ENCODE measurements around the gene TNFRSF18.
"Not testable (repeated sequence)": the region's sequence is repeated elsewhere in the genome, so short reads cannot be mapped to it uniquely, and the experiment has no call there.

Gene TNFRSF18

GRCh38 chr1:1179983-1180861 lies 26.2 kb downstream of the TNFRSF18 start:
- DNase-seq (ENCODE audit: extremely low read depth in 1 of 2, low read depth in 1 of 2): no peak

- no peak for DNase-seq (ENCODE audit: extremely low read depth in 1 of 2, low read depth in 1 of 2)
Measured at GRCh38 chr1:1179346-1179982, 26.9 kb downstream of the TNFRSF18 start.

GRCh38 chr1:1178794-1179331 lies 27.5 kb downstream of the TNFRSF18 start:
- DNase-seq (ENCODE audit: extremely low read depth in 1 of 2, low read depth in 1 of 2): no peak

- no peak for DNase-seq (ENCODE audit: extremely low read depth in 1 of 2, low read depth in 1 of 2)
Measured at GRCh38 chr1:1177452-1178206, 28.8 kb downstream of the TNFRSF18 start.

- DNase-seq (ENCODE audit: extremely low read depth in 1 of 2, low read depth in 1 of 2): no peak
Measured at GRCh38 chr1:1176931-1177330, 29.5 kb downstream of the TNFRSF18 start.

- not testable (repeated sequence) for DNase-seq (ENCODE audit: extremely low read depth in 1 of 2, low read depth in 1 of 2)
Measured at GRCh38 chr1:1176063-1176761, 30.2 kb downstream of the TNFRSF18 start.

- DNase-seq (ENCODE audit: extremely low read depth in 1 of 2, low read depth in 1 of 2): no peak
Measured at GRCh38 chr1:1175221-1176062, 30.9 kb downstream of the TNFRSF18 start.

- DNase-seq (ENCODE audit: extremely low read depth in 1 of 2, low read depth in 1 of 2): peak; percentile 20 to 41
Measured at GRCh38 chr1:1173793-1174415, 32.5 kb downstream of the TNFRSF18 start, which contains the start of gene TTLL10. TTLL10 (plus strand) TSS chr1:1173880; CDS start chr1:1179216, 5,336 bp downstream.

GRCh38 chr1:1173061-1173792 lies 33.2 kb downstream of the TNFRSF18 start:
- no peak for DNase-seq (ENCODE audit: extremely low read depth in 1 of 2, low read depth in 1 of 2)

- DNase-seq (ENCODE audit: extremely low read depth in 1 of 2, low read depth in 1 of 2): peak in 1 of 2 donors; percentile 25
Measured at GRCh38 chr1:1171546-1172340, 34.6 kb downstream of the TNFRSF18 start.

- no peak for DNase-seq (ENCODE audit: extremely low read depth in 1 of 2, low read depth in 1 of 2)
Measured at GRCh38 chr1:1171161-1171545, 35.2 kb downstream of the TNFRSF18 start.

GRCh38 chr1:1170215-1171091 lies 35.9 kb downstream of the TNFRSF18 start:
- no peak for DNase-seq (ENCODE audit: extremely low read depth in 1 of 2, low read depth in 1 of 2)

- DNase-seq (ENCODE audit: extremely low read depth in 1 of 2, low read depth in 1 of 2): no peak
Measured at GRCh38 chr1:1169429-1170214, 36.8 kb downstream of the TNFRSF18 start.

GRCh38 chr1:1168451-1169411 lies 37.7 kb downstream of the TNFRSF18 start:
- DNase-seq (ENCODE audit: extremely low read depth in 1 of 2, low read depth in 1 of 2): no peak
